Measurements from ENCODE around the gene RERE.

The RERE gene

GRCh38 chr1:8371372-8371991 is 446.0 kb downstream of the RERE start:
- TF ChIP-seq ZBTB7A (IDR thresholded peaks at IDR 0.05; ENCODE audit: low read depth): no peak
- no peak for TF ChIP-seq EP300 (IDR thresholded peaks at IDR 0.05; ENCODE audit: borderline replicate concordance)
- no peak for TF ChIP-seq YY1 (IDR thresholded peaks at IDR 0.05; ENCODE audit: low read depth)
- TF ChIP-seq, protein P1, sequence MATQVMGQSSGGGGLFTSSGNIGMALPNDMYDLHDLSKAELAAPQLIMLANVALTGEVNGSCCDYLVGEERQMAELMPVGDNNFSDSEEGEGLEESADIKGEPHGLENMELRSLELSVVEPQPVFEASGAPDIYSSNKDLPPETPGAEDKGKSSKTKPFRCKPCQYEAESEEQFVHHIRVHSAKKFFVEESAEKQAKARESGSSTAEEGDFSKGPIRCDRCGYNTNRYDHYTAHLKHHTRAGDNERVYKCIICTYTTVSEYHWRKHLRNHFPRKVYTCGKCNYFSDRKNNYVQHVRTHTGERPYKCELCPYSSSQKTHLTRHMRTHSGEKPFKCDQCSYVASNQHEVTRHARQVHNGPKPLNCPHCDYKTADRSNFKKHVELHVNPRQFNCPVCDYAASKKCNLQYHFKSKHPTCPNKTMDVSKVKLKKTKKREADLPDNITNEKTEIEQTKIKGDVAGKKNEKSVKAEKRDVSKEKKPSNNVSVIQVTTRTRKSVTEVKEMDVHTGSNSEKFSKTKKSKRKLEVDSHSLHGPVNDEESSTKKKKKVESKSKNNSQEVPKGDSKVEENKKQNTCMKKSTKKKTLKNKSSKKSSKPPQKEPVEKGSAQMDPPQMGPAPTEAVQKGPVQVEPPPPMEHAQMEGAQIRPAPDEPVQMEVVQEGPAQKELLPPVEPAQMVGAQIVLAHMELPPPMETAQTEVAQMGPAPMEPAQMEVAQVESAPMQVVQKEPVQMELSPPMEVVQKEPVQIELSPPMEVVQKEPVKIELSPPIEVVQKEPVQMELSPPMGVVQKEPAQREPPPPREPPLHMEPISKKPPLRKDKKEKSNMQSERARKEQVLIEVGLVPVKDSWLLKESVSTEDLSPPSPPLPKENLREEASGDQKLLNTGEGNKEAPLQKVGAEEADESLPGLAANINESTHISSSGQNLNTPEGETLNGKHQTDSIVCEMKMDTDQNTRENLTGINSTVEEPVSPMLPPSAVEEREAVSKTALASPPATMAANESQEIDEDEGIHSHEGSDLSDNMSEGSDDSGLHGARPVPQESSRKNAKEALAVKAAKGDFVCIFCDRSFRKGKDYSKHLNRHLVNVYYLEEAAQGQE (IDR thresholded peaks at IDR 0.05; ENCODE audit: low read depth): no peak
- no peak for TF ChIP-seq NFIC (IDR thresholded peaks at IDR 0.05)
- TF ChIP-seq TEAD4 (IDR thresholded peaks at IDR 0.05): no peak
- no peak for TF ChIP-seq TCF12 (IDR thresholded peaks at IDR 0.05; ENCODE audit: low read depth)
- TF ChIP-seq RAD21 (IDR thresholded peaks at IDR 0.05; ENCODE audit: low read depth): no peak
- TF ChIP-seq, protein P2, sequence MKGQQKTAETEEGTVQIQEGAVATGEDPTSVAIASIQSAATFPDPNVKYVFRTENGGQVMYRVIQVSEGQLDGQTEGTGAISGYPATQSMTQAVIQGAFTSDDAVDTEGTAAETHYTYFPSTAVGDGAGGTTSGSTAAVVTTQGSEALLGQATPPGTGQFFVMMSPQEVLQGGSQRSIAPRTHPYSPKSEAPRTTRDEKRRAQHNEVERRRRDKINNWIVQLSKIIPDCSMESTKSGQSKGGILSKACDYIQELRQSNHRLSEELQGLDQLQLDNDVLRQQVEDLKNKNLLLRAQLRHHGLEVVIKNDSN (IDR thresholded peaks at IDR 0.05): no peak
- no peak for TF ChIP-seq EGR1 (IDR thresholded peaks at IDR 0.05)
- TF ChIP-seq TAF1 (IDR thresholded peaks at IDR 0.05; ENCODE audit: low read depth): no peak
- no peak for TF ChIP-seq CREB1 (IDR thresholded peaks at IDR 0.05; ENCODE audit: low read depth)
- no peak for TF ChIP-seq CEBPB (IDR thresholded peaks at IDR 0.05)
- TF ChIP-seq FOXM1 (IDR thresholded peaks at IDR 0.05; ENCODE audit: borderline replicate concordance, low read depth): no peak

- TF ChIP-seq RAD21 (IDR thresholded peaks at IDR 0.05; ENCODE audit: low read depth) (no peak), YY1 (IDR thresholded peaks at IDR 0.05; ENCODE audit: low read depth) (no peak), CREB1 (IDR thresholded peaks at IDR 0.05; ENCODE audit: low read depth) (no peak), ZBTB7A (IDR thresholded peaks at IDR 0.05; ENCODE audit: low read depth) (no peak), CEBPB (IDR thresholded peaks at IDR 0.05) (no peak), NFIC (IDR thresholded peaks at IDR 0.05) (no peak), MAX (IDR thresholded peaks at IDR 0.05) (no peak)
- TF ChIP-seq, protein P2 (IDR thresholded peaks at IDR 0.05): no peak
Measured at GRCh38 chr1:8370905-8371315, 446.5 kb downstream of the RERE start.

DNA sequence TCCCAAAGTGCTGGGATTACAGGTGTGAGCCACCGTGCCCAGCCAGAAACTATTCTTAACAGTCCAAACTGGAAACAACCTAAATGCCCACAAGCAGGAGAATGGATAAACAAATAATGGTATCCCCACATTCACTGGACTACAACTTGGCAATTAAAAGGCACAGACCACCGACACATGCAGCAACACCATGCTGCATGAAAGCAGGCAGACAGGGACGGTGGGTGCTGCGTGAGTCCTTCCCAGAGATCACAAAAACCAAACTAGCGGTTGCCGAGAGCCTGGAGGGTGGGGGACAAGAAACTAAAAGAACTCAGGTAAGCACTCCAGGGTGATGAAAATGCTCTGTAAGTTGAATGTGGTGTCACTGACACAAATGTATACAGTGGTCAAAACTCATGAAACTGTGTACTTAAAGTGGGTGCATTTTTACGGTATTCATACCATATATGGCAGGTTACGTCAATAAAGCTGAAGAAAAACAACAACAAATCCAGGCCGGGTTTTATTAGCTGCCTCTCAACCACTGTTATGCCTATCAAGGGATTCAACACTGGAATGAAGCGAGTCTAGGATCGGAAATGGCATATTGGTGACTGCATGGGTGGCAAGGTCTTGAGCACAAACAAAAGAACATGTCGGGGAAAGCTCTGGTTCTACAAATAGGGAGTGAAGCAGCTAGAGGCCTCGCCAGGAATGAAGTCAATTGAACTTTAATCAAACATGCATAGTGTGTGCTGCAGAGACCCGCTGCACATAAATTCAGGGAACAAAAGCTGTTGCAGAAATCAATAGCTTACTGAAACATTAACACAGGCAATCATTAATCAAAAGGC is 447.2 kb downstream of the RERE start:
- TF ChIP-seq TCF12 (IDR thresholded peaks at IDR 0.05; ENCODE audit: low read depth): no peak
- no peak for TF ChIP-seq RAD21 (IDR thresholded peaks at IDR 0.05; ENCODE audit: low read depth)
- no peak for TF ChIP-seq NFIC (IDR thresholded peaks at IDR 0.05)
- TF ChIP-seq, protein P2 (IDR thresholded peaks at IDR 0.05): no peak
- TF ChIP-seq EP300 (IDR thresholded peaks at IDR 0.05; ENCODE audit: borderline replicate concordance): no peak
- TF ChIP-seq ZBTB7A (IDR thresholded peaks at IDR 0.05; ENCODE audit: low read depth): no peak
- TF ChIP-seq EGR1 (IDR thresholded peaks at IDR 0.05): no peak
- TF ChIP-seq TAF1 (IDR thresholded peaks at IDR 0.05; ENCODE audit: low read depth): no peak
- TF ChIP-seq TEAD4 (IDR thresholded peaks at IDR 0.05): no peak
- TF ChIP-seq, protein P1 (IDR thresholded peaks at IDR 0.05; ENCODE audit: low read depth): no peak
- no peak for TF ChIP-seq YY1 (IDR thresholded peaks at IDR 0.05; ENCODE audit: low read depth)
- no peak for TF ChIP-seq CREB1 (IDR thresholded peaks at IDR 0.05; ENCODE audit: low read depth)
- TF ChIP-seq MAX (IDR thresholded peaks at IDR 0.05): no peak
- no peak for TF ChIP-seq CEBPB (IDR thresholded peaks at IDR 0.05)
- TF ChIP-seq FOXM1 (IDR thresholded peaks at IDR 0.05; ENCODE audit: borderline replicate concordance, low read depth): no peak

- TF ChIP-seq YY1 (IDR thresholded peaks at IDR 0.05; ENCODE audit: low read depth): no peak
- no peak for TF ChIP-seq EGR1 (IDR thresholded peaks at IDR 0.05)
- no peak for TF ChIP-seq NFIC (IDR thresholded peaks at IDR 0.05)
- TF ChIP-seq, protein P1 (IDR thresholded peaks at IDR 0.05; ENCODE audit: low read depth): no peak
- TF ChIP-seq, protein P2 (IDR thresholded peaks at IDR 0.05): no peak
- TF ChIP-seq FOXM1 (IDR thresholded peaks at IDR 0.05; ENCODE audit: borderline replicate concordance, low read depth): no peak
- TF ChIP-seq EP300 (IDR thresholded peaks at IDR 0.05; ENCODE audit: borderline replicate concordance): no peak
- no peak for TF ChIP-seq TEAD4 (IDR thresholded peaks at IDR 0.05)
- no peak for TF ChIP-seq CEBPB (IDR thresholded peaks at IDR 0.05)
Measured at GRCh38 chr1:8368956-8369639, 448.3 kb downstream of the RERE start.

Data from Ishikawa (cell line).